ENCODE measurements around the gene SLC7A4.
A peak's percentile ranks its signal among the peaks of the same experiment; 100 is the strongest.
"Not testable (repeated sequence)": the region's sequence is repeated elsewhere in the genome, so short reads cannot be mapped to it uniquely, and the experiment has no call there.

The SLC7A4 gene

DNA sequence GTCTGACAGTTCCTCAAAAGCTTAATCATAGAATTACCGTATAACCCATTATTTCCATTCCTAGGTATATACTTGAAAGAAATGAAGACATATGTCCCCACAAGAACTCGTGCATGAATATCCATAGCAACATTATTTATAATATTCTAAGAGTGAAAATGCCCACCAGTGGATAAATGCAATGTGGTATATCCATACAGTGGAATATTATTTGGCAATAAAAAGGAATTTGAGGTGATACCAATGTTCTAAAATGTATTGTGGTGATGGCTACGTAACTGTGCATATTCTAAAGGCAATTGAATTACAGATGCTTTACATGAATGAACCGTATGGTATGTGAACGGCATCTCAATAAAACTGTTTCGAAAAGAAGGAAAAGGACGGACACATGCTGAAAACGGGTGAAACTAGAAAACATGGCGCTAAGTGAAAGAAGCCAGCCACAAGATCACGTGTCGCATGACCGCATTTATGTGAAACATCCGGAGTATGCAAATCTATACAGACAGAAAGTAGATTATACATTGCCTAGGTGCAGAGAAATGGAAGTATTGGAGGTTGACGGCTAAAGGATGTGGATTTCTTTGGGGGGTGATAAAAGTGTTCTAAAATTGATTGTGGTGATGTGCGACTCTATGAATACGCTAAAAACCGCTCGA is 29.4 kb upstream of the SLC7A4 start:
- not testable (repeated sequence) for FAIRE-seq

DNA sequence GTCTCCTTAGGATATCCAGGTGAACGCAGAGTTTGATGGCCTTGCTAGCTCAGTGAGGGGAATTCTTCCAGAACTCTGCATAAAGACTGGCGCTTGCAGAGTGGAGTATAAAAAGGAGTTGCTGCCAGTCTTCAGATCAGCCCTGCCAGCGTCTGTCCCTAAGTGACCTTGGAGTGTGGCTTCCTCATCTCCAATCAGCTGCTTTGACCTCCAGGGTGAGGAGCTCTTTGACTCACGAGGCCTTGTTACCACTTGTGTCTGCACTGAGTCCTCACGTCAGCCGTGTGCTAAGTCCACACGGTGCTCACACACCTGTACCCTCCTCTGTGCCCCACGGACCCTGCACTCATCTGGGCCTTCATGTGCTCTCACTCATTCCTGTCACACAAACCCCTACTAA is 28.0 kb upstream of the SLC7A4 start:
- not testable (repeated sequence) for FAIRE-seq

DNA sequence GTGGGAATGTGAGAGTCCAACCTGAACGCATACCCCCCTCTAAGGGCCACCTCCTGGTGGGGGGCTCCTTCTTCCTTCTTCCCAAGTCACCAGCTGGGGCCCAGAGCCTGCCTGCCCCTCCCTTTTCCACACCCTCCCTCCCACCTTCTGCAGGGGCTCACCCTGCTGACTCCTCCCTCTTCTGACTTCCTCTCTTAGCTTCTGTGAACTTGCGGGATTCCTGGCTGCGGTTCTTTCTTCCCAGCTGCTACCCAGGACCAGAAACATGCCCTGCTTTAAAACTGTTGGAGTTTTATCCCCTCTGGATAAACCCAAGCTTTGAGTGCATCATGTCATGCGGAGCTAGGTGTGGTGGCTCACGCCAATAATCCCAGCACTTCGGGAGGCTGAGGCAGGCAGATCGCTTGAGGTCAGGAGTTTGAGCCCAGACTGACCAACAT is 23.5 kb upstream of the SLC7A4 start:
- no peak for FAIRE-seq

DNA sequence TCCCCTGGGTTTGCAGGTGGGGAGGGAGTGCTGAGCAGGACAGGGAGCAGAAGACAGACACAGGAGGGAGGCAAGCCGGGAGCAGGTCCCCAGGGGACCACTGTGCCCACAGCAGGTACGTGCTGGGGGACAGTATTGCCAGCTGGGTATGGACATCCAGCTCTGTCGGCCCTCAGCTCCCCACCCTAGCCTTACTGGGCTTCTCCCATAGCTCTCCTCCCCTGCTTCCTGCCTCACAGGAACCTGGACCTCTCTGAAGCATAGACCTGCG is 23.1 kb upstream of the SLC7A4 start:
- FAIRE-seq = no peak

DNA sequence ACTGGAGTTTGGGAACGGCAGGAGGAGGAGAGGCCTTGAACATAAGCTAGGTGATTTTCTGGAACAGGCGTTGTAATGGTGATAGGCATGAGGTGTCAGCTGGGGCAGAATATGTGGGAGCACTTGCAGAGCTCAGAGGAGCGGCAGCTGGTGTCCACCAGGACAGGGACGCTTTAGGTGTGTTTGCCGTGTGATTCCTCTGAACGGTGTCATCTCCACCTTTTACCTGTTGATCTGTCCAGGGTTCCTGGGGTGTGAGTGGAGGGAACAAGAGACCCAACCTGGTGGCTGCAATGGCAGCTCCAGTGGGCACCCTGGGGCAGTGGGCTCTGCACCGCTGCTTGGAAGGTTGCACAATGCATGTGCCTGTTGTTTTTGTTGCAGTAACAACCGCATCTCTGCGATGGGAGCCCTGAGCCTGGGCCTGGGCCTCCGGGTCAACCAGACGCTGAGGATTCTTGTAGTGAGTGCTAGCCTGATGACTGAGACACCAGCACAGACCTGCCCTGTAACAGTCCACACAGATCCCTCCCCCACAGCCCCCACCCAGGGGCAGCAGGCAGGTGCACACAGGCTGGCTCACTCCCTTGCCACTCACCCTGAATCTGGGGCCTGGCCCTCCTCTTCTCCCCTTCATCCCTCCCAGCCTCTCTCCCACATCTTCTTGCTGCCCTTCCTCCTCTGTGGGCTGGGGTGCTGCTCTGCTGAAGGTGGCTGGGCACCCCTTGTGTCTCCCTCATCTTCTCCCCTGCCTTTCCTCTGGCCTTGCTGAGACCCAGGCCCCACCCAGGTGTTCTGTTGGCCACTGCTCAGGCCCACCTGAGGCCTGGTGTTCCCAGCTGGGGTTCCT is 22.6 kb upstream of the SLC7A4 start:
- FAIRE-seq = no peak

DNA sequence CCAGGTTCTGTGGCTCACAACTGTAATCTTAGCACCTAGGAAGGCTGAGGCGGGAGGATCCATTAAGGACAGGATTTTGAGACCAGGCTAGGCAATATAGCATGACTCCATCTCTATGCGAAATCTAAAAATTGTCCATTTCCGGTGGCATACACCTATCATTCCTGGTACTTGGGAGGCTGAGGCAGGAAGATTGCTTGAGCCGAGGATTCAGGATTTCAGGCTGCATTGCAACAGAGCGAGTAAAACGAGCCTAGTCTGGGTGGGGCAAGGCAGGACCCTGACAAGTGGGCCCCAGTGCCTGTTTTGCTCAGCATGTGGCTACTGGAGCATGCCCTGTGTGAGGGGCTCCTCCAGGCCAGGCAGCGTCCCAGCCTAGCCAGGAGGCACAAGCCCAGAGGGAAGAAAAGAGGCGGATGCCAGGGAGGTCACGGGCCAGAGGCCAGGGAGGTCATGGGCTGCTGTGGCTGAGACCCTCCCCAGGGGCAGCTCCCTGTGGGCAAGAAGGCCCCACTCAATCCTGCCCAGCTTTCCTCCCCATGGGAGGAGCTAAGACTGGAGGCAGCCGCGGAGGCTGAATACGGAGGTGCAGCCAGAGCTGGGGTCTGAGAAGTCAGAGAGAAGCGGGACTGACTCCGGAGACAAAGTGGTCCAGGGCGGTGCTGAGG is 21.8 kb upstream of the SLC7A4 start:
- FAIRE-seq = no peak

DNA sequence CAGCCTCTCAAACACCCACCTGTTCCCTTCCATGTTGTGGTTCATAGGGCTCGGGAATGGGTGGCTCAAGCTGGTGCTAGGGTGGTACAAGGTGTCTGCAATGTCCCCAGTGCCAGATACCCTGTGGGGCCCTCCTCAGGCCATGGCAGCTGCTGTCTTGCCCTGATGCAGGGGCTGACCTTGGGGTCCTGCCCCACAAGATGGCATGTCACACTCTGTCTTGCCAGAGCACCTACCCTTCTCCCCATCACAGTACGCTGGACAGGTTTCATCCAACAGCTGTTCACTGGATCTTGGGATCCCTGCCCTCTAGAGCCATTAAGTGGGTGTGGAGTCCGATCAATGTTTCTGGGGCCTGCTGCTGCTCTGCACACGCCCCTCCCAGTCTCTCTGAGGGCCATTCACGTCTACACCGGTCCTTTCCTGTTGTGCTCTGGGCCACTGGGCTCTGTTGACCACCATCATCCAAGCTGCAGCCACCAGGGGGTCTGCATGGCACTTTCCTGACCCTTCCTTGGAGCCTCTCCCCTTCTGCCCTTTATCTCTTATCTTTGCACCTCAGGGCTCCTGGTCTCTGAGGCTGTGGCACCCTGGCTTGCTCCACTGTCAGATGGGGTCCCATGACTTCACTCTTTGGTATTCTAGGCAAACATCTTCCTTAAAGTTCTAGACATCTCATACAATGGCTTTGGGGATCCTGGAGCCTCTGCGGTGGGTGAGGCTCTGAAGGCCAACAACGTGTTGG is 20.5 kb upstream of the SLC7A4 start:
- no peak for FAIRE-seq

DNA sequence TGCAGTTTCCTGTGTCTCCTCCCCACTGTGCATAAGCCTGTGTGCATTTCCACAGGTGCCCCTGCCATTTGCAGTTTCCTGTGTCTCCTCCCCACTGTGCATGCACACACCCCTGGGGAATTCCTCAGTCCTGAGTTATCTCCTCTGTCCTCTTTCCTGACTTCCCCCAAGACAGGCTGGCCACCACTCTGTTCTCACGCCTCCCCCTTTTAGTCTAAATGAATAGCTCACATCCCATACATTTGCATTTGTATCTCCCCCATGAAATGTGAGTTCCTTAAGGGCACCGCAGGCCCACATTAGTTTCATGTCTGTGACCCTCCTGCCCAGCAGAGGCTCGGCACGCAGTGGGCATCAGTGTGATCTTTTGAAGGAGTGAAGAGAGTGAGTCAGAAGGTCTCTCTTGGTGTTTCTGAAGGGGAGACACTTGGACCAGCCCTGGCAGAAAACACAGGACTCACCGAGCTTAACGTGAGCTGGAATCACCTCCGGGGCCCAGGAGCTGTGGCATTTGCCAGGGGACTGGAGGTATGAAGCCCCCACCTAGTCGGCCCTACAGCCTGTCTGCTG is 19.6 kb upstream of the SLC7A4 start:
- FAIRE-seq = no peak

DNA sequence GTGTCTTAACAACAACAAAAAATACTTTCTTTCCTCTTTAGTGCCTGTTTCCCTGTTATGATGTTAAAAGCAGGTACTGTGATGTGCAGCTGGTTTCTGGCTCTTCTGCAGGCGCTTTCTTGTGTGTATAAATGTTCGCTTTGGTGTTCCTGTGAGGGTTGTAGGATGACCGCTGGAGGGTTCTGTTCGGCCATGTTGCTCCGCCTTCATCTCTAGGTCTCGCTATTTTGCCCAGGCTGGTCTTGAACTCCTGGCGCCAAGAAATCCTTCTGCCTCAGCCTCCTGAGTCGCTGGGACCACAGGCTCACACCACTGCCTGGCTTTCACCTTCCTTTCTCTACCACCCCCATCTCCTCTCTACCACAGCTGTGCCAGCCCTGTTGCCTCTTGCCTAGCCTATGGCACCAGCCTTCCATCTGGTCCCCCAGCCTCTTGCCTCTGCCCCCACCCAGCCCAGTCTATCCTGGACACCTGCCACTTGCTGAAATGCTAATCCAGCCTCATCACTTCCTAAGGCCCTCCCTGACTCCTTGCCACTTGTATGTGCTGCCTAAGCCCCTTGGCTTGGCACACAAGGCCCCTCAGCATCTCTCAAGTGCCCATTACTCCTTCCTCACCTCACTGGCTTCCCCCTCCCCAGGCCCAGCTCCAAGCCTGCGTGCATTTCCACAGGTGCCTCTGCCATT is 18.9 kb upstream of the SLC7A4 start:
- no peak for FAIRE-seq

DNA sequence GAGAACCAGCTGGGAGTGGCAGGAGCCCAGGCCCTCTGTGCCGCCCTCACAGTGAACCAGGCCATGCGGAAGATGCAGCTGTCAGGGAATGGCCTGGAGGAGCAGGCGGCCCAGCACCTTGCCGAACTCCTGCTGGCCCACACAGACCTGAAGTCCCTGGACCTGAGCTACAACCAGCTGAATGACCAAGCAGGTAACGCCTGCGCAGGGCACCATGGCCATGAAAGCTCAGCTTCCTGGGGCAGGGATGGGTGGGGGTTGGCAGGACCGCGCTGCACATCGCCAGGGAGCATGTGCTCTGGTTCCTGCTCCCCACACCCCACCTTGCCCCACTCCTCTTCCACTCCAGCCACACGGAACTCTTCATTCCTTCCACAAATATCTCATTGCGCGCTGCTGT is 16.6 kb upstream of the SLC7A4 start:
- FAIRE-seq = not testable (repeated sequence)

DNA sequence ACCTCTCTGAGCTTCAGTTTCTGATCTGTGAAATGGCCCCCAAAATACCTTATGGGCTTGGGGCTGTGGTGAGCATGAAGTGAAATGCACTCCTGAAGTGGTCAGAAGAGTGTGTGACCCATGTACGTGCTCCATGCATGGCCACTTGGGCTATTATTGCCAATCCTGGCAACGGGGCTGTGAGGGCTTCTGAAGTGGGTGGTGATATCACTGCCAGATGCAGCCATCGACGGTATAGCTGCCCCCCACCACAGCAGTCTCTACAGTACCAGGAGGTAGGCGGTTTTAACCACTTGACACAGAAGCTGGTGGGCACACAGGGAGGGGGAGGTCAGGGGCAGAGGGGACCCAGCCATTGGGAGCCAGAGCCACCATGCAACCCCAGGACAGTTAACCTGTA is 16.1 kb upstream of the SLC7A4 start:
- FAIRE-seq = not testable (repeated sequence)

DNA sequence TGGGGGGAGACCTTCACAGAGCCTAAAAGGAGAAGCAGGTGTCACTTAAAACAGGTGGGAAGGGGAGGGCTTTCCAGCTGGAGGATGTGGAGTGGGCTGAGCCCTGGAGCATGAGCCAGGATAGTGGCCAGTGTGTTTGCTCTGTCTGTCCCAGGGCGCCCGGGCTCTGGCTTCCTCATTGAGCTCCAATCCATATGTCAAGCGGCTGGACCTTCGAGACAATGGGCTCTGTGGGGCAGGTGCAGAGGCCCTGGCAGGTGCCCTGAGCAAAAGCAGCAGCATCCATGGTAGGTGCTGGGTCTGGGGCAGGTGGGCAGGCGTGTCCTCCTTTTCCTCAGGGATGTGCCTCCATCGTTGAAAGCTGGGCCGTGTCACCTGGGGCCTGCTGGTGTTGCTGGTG is 15.4 kb upstream of the SLC7A4 start:
- no peak for FAIRE-seq

DNA sequence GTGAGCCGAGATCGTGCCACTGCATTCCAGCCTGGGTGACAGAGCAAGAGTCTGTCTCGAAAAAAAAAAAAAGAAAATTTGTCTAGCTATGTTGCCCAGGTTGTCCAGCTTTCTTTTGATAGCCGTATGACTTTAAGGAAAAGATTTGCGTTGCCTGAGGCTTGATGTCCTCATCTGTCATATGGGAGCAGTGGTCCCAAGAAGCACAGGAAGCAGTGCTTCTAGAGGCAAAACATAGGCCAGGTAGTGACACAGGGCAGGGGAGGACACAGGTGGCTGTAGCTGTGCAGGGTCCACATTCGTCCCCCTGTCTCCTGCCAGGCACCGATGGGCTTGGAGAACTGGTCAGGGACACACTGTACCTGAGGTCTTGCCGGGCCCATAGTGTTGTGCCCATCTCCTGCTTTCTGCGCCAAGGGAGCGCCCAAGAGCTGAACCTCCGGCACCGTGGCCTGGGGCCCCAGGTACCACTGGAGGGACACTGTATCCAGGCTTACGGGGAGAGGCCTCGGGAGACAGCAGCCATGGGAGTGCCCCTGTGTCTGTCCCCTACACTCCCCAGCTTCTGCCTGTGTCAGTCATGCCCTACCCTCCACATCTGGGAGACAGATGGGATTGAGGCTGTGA is 14.8 kb upstream of the SLC7A4 start:
- no peak for FAIRE-seq

DNA sequence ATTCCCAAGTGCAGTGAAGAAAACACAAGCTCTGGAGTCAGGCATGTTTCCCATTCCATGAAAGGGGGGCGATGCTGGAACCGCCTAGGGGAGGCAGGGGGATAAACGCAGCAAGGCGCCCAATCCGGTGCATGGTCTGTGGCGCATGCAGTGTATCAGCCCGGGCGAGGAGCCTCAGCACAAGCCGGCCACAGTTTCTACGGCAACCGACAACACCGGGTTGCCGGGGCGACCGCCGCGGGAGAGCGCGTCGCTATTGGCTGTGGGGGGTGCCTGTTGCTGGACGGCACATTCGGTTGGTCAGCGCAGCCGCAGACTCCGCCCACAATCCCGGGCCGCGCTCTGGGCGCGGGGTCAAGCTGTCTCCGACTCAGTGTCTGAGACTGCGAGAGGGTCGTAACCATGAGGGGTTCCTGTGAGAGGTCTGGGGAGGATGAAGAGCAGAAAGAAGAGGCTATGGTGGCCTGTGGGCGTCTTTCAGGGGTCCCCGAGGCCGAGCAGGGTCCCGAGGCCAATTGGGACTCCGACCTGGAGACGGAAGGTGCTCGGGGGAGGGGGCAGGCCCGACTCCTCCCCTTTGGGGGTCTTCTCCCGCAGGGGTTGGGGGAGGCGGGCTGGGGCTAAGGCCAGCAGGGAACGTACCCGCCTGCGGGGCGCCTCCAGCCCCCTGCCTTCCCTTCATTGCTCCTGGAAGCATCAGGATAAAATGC is 13.4 kb upstream of the SLC7A4 start, which contains the start of gene LRRC74B:
Gene LRRC74B, plus strand, starts transcription at position 362 of the 710 bp plus-strand sequence. Its CDS starts 41 bp downstream, at position 403.
- peak; percentile 65 for FAIRE-seq

DNA sequence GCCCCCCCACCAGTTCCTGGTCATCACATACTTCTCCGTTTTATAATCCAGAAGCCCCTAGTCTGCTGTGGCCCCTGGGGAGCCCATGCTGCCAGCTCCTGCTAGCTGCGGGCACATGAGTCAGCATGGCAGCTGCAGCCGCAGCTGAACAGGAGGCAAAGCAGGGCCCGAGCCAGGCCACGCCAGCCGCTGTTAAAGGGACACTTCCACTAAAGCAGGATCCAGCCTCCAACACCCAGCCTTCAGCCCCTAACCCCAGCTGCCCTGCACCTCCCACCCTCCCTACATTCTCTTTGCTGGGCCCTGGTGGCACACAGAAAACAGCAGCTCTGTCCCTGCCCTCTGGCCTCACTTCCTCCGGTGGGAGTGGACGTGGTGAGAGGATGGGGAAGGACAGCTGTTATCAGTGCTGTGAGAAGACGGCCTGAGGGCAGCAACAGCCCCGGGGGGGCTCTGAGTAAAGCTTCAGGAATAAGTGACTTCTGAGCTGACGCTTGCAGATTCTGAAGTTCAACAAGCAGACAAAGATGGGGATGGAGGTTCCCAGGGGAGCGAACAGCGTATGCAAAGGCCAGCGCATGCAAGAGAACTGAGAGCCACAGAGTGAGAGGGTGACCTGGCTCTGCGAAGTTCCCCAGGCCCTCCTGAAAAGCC is 12.7 kb upstream of the SLC7A4 start:
- FAIRE-seq = no peak

DNA sequence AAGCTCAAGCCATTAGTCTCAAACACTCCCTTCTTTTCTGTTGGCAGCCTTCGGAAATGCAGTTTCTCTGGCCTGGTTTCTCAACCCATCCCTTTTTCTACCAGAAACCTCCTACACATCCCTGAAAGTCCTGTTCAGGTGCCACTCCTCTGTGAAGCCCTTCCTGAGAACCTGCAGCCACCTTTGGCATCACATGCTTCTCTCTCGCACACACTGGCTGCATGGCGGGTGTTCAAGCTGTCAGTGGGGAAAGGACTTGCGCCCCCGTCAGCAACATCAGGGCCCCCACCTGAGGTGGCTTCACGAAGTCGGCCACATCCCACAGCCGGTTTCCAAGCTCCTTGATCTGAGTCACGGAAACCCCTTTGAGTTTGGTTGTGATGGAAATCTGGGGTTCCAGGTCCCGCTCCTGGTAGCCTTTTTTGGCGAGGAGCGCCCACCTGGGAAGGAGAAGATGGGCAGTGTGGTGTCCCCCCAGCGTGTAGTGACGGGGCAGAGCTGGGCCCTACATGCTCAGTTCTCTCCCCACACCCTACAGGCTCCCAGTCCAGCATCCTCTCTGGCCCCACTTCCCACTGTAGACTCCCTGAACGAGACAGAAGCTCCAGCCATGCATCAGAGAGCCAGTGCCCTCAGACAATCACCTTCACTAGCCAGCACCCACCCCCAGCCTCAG is 11.6 kb upstream of the SLC7A4 start:
- no peak for FAIRE-seq

DNA sequence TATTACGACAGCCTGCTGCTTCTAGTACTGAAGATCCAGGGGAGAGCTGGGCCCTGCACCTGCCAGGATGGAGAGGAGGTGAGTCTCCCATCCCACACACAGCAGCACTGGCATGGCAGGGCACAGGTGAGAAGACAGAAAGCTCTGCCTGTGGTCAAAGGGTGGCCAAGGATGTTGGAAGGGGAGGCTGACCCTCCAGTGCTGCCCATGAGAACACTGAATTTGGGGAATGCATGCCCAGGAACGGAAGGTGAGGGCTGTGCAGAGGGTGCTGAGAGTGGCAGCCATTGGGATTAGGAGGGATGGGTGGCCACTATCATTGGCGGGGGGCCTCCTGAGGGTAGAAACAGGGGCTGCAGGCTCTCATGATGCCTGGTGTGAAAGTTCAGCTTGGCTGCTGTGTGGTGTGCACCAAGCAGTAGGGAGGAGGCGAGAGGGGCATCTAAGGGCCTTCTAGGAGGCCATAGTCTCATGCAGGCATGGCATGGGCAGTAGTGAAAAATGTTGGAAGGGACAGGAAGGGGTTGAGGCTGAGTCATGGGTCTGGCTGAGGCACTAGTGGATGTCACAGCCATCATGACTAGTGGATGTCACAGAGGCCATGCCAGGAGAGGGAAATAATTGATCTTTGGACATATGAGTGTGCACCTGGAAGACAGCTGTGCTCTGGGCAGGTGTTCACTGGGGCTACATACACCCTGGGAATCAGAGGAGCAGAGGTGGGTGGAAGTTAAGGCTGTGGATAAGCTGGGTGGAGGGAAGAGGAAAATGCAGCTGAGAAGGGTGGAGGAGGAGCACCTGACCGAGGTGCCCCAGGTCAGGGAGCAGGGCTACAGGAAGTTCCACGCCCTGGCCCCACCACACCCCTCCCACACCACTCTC is 10.9 kb upstream of the SLC7A4 start:
- FAIRE-seq = no peak

DNA sequence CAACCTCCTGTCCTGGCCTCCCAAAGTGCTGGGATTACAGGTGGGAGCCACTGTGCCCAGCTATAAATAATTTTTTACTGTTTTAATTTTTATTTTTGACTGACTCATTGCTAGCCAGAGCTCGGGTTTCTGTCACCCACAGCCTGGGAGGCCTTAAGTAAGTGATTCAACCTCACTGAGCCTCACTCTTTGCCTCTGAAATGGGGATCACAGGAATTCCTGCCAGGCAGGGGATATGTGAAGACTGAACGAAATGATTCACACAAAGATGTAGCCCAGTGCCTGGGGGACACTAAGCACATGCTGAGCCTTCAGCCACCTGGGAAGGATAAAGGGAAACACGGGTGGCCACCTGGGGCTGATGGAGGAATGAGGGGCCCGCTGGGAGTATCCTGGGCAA is 9.6 kb upstream of the SLC7A4 start:
- no peak for FAIRE-seq

DNA sequence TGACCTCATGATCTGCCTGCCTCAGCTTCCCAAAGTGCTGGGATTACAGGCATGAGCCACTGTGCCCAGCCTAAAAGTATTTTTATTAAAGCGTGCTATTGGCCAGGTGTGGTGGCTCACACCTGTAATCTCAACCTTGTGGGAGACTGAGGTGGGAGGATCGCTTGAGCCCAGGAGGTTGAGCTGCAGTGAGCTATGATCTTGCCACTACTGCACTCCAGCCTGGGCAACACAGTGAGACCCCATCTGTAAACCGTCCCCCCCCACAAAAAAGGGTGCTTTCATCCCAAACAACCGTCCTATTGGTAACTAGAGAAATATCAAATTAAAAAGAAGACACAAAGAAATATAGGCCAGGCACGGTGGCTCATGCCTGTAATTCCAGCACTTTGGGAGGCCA is 6.8 kb upstream of the SLC7A4 start:
- FAIRE-seq = not testable (repeated sequence)
